22Rv1 (cell line): ENCODE data around the gene GNAL.

Source experiments
- H3K27ac ChIP-seq: fragments of 450-650 bp; 2 replicates; pipeline ENCODE4 v1.5.1; 2017
- CTCF ChIP-seq: fragments of 450-650 bp; IDR thresholded peaks from 2 replicates; pipeline ENCODE4 v1.5.1; 2017; ENCODE audit warnings: mild to moderate bottlenecking
- ZFX ChIP-seq: fragments of 450-650 bp; IDR thresholded peaks from 2 replicates; pipeline ENCODE4 v1.6.1; 2017; ENCODE audit warnings: antibody characterized with exemption, borderline replicate concordance

Gene GNAL

GRCh38 chr18:11726556-11726955 lies 37.5 kb downstream of the GNAL start:
- TF ChIP-seq CTCF (no peak), ZFX (no peak)
- H3K27ac ChIP-seq, result no peak overlapping the region

GRCh38 chr18:11728249-11728648 lies 39.2 kb downstream of the GNAL start:
- TF ChIP-seq CTCF (0 out of 2 replicates have a peak, but pooled peaks have one; percentile 8), ZFX (no peak)
- no peak overlapping the region for H3K27ac ChIP-seq

GRCh38 chr18:11729556-11729955 lies 40.5 kb downstream of the GNAL start:
- TF ChIP-seq ZFX, result no peak
- no peak for TF ChIP-seq CTCF
- H3K27ac ChIP-seq, result no peak overlapping the region

GRCh38 chr18:11733031-11733430 lies 44.0 kb downstream of the GNAL start:
- peak; percentile 97 for TF ChIP-seq CTCF
- TF ChIP-seq ZFX, result no peak
- H3K27ac ChIP-seq, result no peak overlapping the region

GRCh38 chr18:11736656-11737055 lies 47.6 kb downstream of the GNAL start:
- H3K27ac ChIP-seq, result no peak overlapping the region
- TF ChIP-seq ZFX, result no peak
- TF ChIP-seq CTCF, result no peak

GRCh38 chr18:11739893-11740292 lies 50.8 kb downstream of the GNAL start:
- H3K27ac ChIP-seq, result no peak overlapping the region
- no peak for TF ChIP-seq CTCF
- no peak for TF ChIP-seq ZFX

GRCh38 chr18:11740461-11740860 lies 51.4 kb downstream of the GNAL start:
- H3K27ac ChIP-seq, result no peak overlapping the region
- TF ChIP-seq CTCF, result no peak
- no peak for TF ChIP-seq ZFX
